Measurements from ENCODE around the gene GRIN3A.

- no peak for TF ChIP-seq CTCF (IDR thresholded peaks at IDR 0.05)
- no peak for TF ChIP-seq POLR2A (IDR thresholded peaks at IDR 0.05)
Observed at GRCh38 chr9:101590901-101591300, 147.5 kb downstream of the GRIN3A start.
